Mononuclear cell (primary cell): Measurements from ENCODE around the gene AKNAD1. TPM values are rescaled to one million over a fixed set of nuclear protein-coding genes. Genes with fewer than 3 reads are reported as not detected.
"Not testable (repeated sequence)": the region's sequence is repeated elsewhere in the genome, so short reads cannot be mapped to it uniquely, and the experiment has no call there.

Source experiments
- H3K27me3 ChIP-seq: 2 replicates; pipeline ENCODE4 v1.6.0; 2011; ENCODE audit warnings: low read length, control low read depth; ENCODE audit not compliant: insufficient read depth
- H3K4me1 ChIP-seq: 2 replicates; pipeline ENCODE4 v1.5.1; 2011; ENCODE audit warnings: mild to moderate bottlenecking, low read length, control low read depth; ENCODE audit not compliant: insufficient read depth
- H3K4me3 ChIP-seq: 2 replicates; pipeline ENCODE4 v1.5.1; 2011; ENCODE audit warnings: mild to moderate bottlenecking, low read length, moderate library complexity
- H3K9me3 ChIP-seq: 2 replicates; pipeline ENCODE4 v1.5.1; 2011; ENCODE audit warnings: low read depth, mild to moderate bottlenecking, control low read depth, low read length
- total RNA-seq: library from RNA; depleted of rRNA; stranded (reverse); fragments of >200 nt; gene quantifications from one replicate; pipeline ENCODE4 v1.2.3, GENCODE V29; 2012

The AKNAD1 gene
- total RNA-seq, 1 donor = not detected

DNA sequence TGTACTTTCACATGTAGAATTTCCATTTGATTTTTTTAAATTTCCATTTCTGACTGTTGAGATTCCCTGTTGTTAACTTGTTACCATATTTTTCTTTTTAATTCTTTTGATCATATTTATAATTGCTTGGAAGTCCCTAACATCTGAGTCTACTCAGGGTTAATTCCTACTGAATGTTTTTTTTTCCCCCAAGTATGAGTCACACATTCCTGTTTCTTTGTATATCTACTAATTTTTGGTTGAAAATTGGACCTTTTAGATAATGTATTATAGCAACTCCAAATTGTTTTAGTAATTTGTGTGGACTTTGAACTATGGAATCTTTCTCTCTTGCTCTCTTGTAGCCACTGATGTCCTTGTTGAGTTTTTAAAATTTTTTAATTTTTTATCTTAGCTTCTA is 55.8 kb downstream of the AKNAD1 start:
- H3K27me3 ChIP-seq = no peaks in the 10 kb centered on the region
- no peak overlapping the region for H3K4me3 ChIP-seq
- no peaks in the 10 kb centered on the region for H3K9me3 ChIP-seq

DNA sequence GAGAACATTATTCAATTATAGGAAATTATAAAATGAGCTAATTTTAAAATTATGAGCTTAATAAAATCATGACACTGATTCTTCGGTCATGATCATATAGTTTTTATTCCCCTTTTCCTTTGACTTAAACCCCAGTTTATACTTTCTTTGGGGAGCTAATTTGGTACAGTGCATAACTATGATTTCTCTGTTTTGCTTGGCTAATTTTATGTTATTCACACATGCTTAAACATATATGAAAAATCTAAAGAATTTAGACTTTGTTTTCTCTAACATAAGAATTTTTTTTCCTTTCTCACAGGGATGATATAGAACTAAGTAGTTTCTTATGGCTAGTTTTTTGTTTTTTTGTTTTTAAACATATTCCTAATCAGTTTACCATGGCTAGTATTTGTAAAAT is 57.9 kb downstream of the AKNAD1 start:
- Histone ChIP-seq H3K9me3 (no peaks in the 10 kb centered on the region), H3K27me3 (no peaks in the 10 kb centered on the region), H3K4me1 (no peaks in the 10 kb centered on the region), H3K4me3 (no peak overlapping the region)

More for the DNA sequence above, 55.8 kb downstream of the AKNAD1 start:
- no peaks in the 10 kb centered on the region for H3K4me1 ChIP-seq

DNA sequence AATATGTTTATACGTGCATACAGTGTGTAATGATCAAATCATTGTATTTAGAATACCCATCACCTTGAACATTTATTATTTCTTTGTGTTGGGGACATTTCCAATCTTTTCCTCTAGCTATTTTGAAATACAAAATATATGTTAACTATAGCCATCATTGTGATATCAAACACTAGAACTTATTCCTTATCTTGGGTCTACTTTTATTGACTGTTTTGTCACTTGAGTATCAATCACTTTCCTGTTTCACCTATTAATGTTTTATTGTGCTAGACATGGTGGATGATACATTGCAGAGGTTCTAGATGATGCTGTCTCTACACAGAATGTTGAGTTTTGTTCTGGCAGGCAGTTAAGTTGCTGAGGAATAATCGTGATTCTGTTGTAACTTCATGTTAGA is 64.5 kb downstream of the AKNAD1 start:
- Histone ChIP-seq H3K27me3 (no peaks in the 10 kb centered on the region), H3K4me3 (no peak overlapping the region), H3K9me3 (peaks cover 12% of the 10 kb centered on the region), H3K4me1 (no peaks in the 10 kb centered on the region)

DNA sequence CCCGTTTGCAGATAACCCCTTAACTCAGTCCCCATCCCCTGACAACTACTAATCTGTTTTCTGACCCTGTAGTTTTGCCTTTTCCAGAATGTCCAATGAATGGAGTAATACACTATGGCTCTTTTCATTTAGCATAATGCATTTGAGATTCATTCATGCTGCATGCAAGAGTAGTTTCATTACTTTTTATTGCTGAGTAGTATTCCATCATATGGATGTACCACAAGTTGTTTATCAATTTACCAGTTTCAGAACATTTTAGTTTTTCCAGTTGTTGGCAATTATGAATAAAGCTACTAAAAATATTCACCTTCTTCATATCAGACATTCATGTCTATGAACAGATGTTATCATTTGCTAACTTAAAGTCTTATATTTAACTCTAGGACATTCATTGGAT is 65.1 kb downstream of the AKNAD1 start:
- Histone ChIP-seq H3K9me3 (peaks cover 12% of the 10 kb centered on the region), H3K4me3 (no peak overlapping the region), H3K27me3 (no peaks in the 10 kb centered on the region), H3K4me1 (no peaks in the 10 kb centered on the region)

DNA sequence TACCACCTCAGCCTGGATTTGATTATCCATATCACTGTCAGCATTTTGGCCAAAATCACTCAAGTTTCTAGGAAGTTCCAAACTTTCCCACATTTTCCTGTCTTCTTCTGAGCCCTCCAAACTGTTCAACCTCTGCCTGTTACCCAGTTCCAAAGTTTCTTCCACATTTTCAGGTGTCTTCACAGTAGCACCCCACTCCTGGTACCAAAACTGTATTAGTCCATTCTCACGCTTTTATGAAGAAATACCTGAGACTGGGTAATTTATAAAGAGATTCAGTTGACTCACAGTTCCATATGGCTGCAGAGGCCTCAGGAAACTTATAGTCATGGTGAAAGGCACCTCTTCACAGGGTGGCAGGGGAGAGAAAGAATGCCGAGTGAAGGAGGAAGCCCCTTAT is 71.0 kb downstream of the AKNAD1 start:
- no peaks in the 10 kb centered on the region for H3K4me1 ChIP-seq
- peaks cover 14% of the 10 kb centered on the region for H3K9me3 ChIP-seq
- H3K27me3 ChIP-seq = no peaks in the 10 kb centered on the region
- H3K4me3 ChIP-seq = no peak overlapping the region

DNA sequence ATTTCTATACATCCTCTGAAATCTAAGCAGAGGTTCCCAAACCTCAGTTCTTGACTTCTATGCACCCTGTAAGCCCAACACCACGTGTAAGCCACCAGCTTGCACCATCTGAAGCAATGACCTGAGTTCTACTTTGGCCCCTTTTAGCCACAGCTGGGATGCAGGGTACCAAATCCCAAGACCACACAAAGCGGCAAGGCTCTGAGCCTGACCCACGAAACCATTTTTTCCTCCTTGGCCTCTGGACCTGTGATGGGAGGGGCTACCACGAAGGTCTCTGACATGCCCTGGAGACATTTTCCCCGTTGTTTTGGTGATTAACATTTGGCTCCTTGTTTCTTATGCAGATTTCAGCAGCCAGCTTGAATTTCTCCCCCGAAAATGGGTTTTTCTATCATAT is 71.6 kb downstream of the AKNAD1 start:
- H3K27me3 ChIP-seq = no peaks in the 10 kb centered on the region
- no peak overlapping the region for H3K4me3 ChIP-seq
- H3K9me3 ChIP-seq = peaks cover 14% of the 10 kb centered on the region
- H3K4me1 ChIP-seq = no peaks in the 10 kb centered on the region

DNA sequence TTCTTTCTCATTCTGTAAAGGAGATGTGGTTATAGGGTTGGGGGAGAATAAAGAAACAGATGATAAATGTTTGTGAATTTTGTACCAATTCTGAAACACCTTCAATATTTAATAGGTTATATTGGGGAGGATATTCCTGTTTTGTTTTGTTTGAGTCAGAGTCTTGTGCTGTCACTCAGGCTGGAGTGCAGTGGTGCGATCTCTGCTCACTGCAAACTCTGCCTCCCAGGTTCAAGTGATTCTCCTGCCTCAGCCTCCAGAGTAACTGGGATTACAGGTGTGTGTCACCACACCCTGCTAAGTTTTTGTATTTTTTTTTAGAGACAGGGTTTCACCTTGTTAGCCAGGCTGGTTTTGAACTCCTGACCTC is 75.3 kb downstream of the AKNAD1 start:
- not testable (repeated sequence) for H3K27me3 ChIP-seq, H3K4me3 ChIP-seq, H3K4me1 ChIP-seq
- peaks cover 14% of the 10 kb centered on the region for H3K9me3 ChIP-seq

DNA sequence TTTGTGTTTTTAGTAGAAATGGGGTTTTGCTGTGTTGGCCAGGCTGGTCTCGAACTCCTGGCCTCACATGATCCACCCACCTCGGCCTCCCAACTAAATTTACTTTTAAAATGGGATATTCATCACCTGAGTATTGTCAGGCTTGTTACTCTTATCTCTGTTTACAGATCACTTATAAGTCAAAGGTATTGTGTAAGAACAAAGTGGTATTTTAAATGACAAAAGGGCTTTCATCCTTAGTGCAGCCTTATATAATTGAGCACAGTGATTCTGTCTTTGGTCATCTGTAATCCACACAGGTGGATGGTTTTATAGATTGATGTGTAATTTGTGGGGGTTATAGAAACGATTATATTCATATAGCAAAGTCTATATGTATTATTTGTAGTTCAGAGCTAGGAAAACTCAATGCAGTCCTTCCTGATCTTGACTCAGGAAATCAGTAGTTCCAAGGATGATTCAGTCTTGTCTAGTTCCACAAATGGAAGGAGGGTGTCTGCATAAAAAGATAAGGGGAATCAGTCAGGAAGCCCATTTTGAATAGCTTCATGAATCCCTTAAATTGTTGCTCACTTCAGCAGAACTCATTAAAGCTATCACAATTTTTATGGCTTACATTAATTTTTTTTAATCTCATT is 75.8 kb downstream of the AKNAD1 start:
- Histone ChIP-seq H3K27me3 (no peaks in the 10 kb centered on the region), H3K9me3 (peaks cover 10% of the 10 kb centered on the region), H3K4me1 (no peaks in the 10 kb centered on the region), H3K4me3 (no peak overlapping the region)

DNA sequence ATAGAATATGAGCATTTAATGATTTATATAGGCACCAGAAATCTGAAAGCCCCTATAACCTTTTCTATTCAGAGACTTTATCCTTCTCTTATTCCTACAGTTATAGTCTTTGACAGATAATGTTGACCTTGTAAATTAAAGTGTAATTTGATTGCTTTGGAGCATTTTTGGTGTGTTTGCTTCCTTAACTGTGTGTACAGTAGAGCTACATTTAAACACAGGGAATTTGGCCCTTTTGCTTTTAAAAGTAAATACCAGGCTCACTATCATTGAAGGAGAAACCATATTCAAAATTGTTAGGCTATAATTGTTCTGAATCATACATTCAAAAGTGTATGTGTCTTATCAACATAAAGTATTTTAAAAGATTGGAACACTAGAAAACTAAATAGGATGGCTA is 77.4 kb downstream of the AKNAD1 start:
- Histone ChIP-seq H3K9me3 (no peaks in the 10 kb centered on the region), H3K4me3 (no peak overlapping the region), H3K27me3 (no peaks in the 10 kb centered on the region), H3K4me1 (no peaks in the 10 kb centered on the region)

DNA sequence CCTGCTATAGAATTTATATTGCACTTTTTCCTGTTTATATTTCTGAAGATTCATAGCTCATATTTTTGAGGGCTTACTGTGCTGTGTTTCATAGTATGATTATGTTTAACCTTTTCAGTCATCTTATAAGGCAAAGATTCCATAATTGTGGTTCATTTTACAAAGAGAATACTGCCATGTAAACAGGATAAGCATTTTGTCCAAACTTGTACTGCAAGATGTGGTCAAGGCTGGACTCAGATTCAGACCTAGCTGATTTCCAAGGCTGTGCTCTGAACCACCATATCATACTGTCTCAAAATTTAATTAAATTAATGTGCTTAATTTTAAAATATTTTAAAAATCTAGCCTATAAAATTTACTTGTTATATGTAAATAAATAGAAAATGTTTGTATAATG is 79.1 kb downstream of the AKNAD1 start:
- Histone ChIP-seq H3K9me3 (no peaks in the 10 kb centered on the region), H3K4me1 (no peaks in the 10 kb centered on the region), H3K27me3 (no peaks in the 10 kb centered on the region), H3K4me3 (no peak overlapping the region)

DNA sequence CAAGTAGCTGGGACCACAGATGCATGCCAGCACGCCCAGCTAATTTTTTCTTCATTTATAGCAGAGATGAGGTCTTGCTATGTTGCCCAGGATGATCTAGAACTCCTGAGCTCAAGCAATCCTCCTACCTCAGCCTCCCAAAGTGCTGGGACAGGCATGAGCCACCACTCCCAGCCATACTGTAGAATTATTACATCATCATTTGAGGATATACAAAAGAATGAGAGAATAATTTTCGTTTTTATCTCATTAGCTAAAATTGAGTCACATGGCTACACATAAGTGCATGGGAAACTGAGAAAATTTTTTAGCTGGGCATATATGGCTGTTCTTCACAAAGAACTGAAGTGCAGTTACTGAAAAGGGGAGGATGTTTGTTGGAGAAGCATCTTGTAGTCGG is 89.2 kb downstream of the AKNAD1 start:
- H3K27me3 ChIP-seq = no peaks in the 10 kb centered on the region
- no peaks in the 10 kb centered on the region for H3K4me1 ChIP-seq
- no peak overlapping the region for H3K4me3 ChIP-seq
- no peaks in the 10 kb centered on the region for H3K9me3 ChIP-seq

DNA sequence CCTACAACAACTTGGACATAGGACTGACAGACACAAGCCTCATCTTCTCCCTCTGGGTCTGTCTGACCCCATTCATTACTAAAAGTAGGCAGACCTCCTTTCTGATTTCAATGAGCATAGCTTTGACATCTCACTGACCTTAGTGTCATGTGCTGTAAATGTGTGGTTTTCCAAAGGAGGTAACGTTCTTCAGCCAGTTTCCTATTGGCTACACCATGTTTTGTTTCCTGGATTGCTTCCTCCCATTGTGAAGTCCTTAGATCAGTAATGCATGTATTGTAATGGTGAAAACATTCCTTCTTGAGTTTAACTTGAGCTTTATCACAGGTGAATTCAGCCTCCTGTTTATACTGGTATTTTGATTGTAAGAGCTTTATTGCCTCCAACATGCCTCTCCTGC is 89.8 kb downstream of the AKNAD1 start:
- no peaks in the 10 kb centered on the region for H3K9me3 ChIP-seq
- no peak overlapping the region for H3K4me3 ChIP-seq
- H3K27me3 ChIP-seq = no peaks in the 10 kb centered on the region
- H3K4me1 ChIP-seq = no peaks in the 10 kb centered on the region

Other genes with a start within 250 kb of the AKNAD1 start
- gene HENMT1, start 196.0 kb downstream of the AKNAD1 start, total RNA-seq = 6.3 TPM
- gene PRPF38B, start 164.8 kb downstream of the AKNAD1 start, total RNA-seq = 58.4 TPM
- gene FNDC7, start 144.2 kb downstream of the AKNAD1 start, total RNA-seq = 0.21 TPM
- 98.9 TPM for gene STXBP3, start 110.4 kb downstream of the AKNAD1 start, total RNA-seq
- 2.1 TPM for gene GPSM2, start 19.9 kb upstream of the AKNAD1 start, total RNA-seq
- gene CLCC1, start 106.4 kb upstream of the AKNAD1 start, total RNA-seq = 5.1 TPM
- gene WDR47, start 185.0 kb upstream of the AKNAD1 start, total RNA-seq = 19.3 TPM
- gene TAF13, start 218.9 kb upstream of the AKNAD1 start, total RNA-seq = 59.2 TPM
- 65.1 TPM for gene TMEM167B, start 233.7 kb upstream of the AKNAD1 start, total RNA-seq